Measurements from ENCODE around the gene DPEP2. TPM values are rescaled to one million over a fixed set of nuclear protein-coding genes. Genes with fewer than 3 reads are reported as not detected.

The DPEP2 gene
- total RNA-seq, 1 experiment from 2014 or later = not detected

DNA sequence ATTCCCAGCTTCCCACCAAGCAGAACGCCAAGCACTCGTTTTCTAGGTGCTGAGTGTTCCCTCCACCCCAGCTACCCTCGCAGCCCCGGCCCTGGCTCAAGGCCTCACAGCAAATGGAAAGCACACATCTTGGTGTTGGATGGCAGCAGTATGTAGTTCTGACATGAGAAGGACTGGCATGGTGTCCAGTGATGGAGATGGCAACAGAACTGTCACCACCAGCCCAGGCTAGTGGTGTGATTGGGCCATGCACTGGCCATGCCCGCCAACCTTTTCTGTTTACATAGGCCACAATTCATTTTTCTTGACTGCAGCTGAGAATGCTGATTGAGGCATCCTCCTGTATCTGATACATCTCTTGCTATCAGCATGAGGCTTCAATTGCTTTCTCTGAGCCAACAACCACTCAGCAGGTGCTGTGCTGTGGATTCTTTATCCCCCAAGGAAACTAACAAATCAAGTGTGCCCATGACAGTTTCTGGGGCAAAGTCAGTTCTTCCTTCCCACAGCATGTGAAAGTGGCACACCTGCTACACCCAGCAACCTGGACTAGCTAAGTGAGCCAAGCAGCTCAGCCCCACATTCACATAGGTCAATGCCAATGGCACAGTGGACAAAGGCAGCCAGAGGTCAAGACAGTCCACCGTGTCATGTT, 34.7 kb downstream of the DPEP2 start:
- BruUV-seq (replicated peaks) = no TSS peak
- no peak for TF ChIP-seq SIN3A (IDR thresholded peaks at IDR 0.05; ENCODE audit: low read depth)
- no peak for TF ChIP-seq EGR1 (IDR thresholded peaks at IDR 0.05; ENCODE audit: low read depth)
- no peak for TF ChIP-seq SRF (IDR thresholded peaks at IDR 0.05; ENCODE audit: low read depth)
- TF ChIP-seq POLR2AphosphoS5 (IDR thresholded peaks at IDR 0.05; ENCODE audit: low read depth, low read length) = no peak
- TF ChIP-seq TCF7L2 (IDR thresholded peaks at IDR 0.05; ENCODE audit: borderline replicate concordance, extremely low read depth, insufficient read depth, insufficient read length) = no peak
- no peak for TF ChIP-seq CBX3 (IDR thresholded peaks at IDR 0.05; ENCODE audit: low read depth)
- TF ChIP-seq JUND (IDR thresholded peaks at IDR 0.05) = no peak
- no peak for TF ChIP-seq SP1 (IDR thresholded peaks at IDR 0.05; ENCODE audit: low read depth)
- no peak for TF ChIP-seq FOSL1 (IDR thresholded peaks at IDR 0.05; ENCODE audit: low read depth)
- intact Hi-C loops (cut with micrococcal nuclease) = no loop called here
- Histone ChIP-seq H3K79me2 (ENCODE audit: insufficient read depth, low read length) (peaks cover 32% of the 10 kb centered on the region), H3K4me2 (ENCODE audit: low read length) (no peak overlapping the region), H2AFZ (ENCODE audit: low read depth, low read length, poor library complexity, severe bottlenecking) (no peak overlapping the region), H3K4me1 (ENCODE audit: control insufficient read depth in 1 of 2, insufficient read depth in 2 of 2, low read length in 2 of 2) (peaks cover 21 to 26% of the 10 kb centered on the region in 2 experiments), H3K27me3 (ENCODE audit: insufficient read depth, low read length) (no peaks in the 10 kb centered on the region), H3K4me3 (replicated peaks in 1 of 2; ENCODE audit: low read depth in 1 of 2, low read length in 2 of 2) (no peak overlapping the region), H3K36me3 (ENCODE audit: control insufficient read depth in 1 of 2, insufficient read depth in 2 of 2, low read length in 2 of 2) (peaks cover 6 to 8% of the 10 kb centered on the region in 2 experiments; a peak in 2 of 4 replicates), H3K27ac (ENCODE audit: low read depth, low read length) (no peak overlapping the region), H3K9me3 (ENCODE audit: control insufficient read depth in 1 of 2, insufficient read depth in 1 of 2, low read depth in 1 of 2, low read length in 2 of 2) (no peaks in the 10 kb centered on the region), H3K9ac (ENCODE audit: low read length) (no peak overlapping the region), H3K9me2 (ENCODE audit: insufficient read depth) (no peaks in the 10 kb centered on the region), H4K20me1 (ENCODE audit: insufficient read depth) (no peaks in the 10 kb centered on the region)
- POLR2A ChIA-PET = no interaction called here
- ATAC-seq (no peak), DNase-seq (ENCODE audit: low read depth, low spot score) (no peak)
- RAD21 ChIA-PET (ENCODE audit: low non-redundant PET in 1 of 2, low total read pairs in 2 of 2, uncharacterized antibody in 2 of 2, unreplicated experiment in 2 of 2) = no interaction called here
- CTCF ChIA-PET = no interaction called here

DNA sequence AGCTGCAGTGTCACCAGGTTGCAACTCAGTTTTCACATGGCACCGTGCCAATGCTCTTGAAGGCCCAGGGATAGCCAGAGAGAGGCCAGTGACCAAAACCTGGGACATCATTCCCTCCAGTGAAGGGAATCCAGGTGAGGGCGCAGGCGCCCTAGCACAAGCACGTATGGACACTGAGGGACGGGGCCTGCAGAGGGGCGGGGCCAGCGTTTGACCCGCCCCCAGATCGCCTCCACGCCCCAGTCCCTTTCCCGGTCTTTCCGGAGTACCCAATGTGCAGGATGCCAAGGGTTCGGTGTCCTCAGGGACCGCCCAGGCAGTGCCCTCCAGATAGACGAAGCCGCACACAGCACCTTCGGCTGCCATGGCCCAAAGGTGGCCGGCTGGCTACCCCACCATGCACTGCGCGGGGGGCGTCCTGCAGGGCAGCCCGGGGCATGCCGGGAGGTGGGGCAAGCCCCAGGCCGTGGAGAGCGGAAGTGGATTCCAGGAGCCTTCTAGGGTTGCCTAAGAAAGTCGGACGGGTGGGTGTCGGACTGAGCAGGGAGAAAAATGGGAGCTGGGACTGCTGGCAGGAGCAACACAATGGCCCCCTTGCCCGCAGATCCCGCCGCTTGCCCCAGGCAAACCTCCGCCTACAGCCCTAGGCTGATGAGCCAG, 35.5 kb downstream of the DPEP2 start:
- ChIA-PET POLR2A (no interaction called here), RAD21 (ENCODE audit: low non-redundant PET in 1 of 2, low total read pairs in 2 of 2, uncharacterized antibody in 2 of 2, unreplicated experiment in 2 of 2) (no interaction called here), CTCF (no interaction called here)
- no peak overlapping the region for H2AFZ ChIP-seq (ENCODE audit: low read depth, low read length, poor library complexity, severe bottlenecking)
- no peaks in the 10 kb centered on the region for H3K27me3 ChIP-seq (ENCODE audit: insufficient read depth, low read length)
- DNase-seq (ENCODE audit: low read depth, low spot score) = no peak
- no peaks in the 10 kb centered on the region for H4K20me1 ChIP-seq (ENCODE audit: insufficient read depth)
- H3K4me1 ChIP-seq (ENCODE audit: control insufficient read depth in 1 of 2, insufficient read depth in 2 of 2, low read length in 2 of 2) = peaks cover 20 to 23% of the 10 kb centered on the region in 2 experiments
- no peaks in the 10 kb centered on the region for H3K9me3 ChIP-seq (ENCODE audit: control insufficient read depth in 1 of 2, insufficient read depth in 1 of 2, low read depth in 1 of 2, low read length in 2 of 2)
- no peak for ATAC-seq
- H3K9me2 ChIP-seq (ENCODE audit: insufficient read depth) = no peaks in the 10 kb centered on the region
- H3K4me3 ChIP-seq (replicated peaks in 1 of 2; ENCODE audit: low read depth in 1 of 2, low read length in 2 of 2) = no peak overlapping the region
- intact Hi-C loops (cut with micrococcal nuclease) = no loop called here
- H3K9ac ChIP-seq (ENCODE audit: low read length) = no peak overlapping the region
- H3K36me3 ChIP-seq (ENCODE audit: control insufficient read depth in 1 of 2, insufficient read depth in 2 of 2, low read length in 2 of 2) = peaks cover 6 to 8% of the 10 kb centered on the region in 2 experiments; a peak in 2 of 4 replicates
- peaks cover 32% of the 10 kb centered on the region for H3K79me2 ChIP-seq (ENCODE audit: insufficient read depth, low read length)
- H3K27ac ChIP-seq (ENCODE audit: low read depth, low read length) = no peak overlapping the region
- BruUV-seq (replicated peaks) = no TSS peak
- no peak overlapping the region for H3K4me2 ChIP-seq (ENCODE audit: low read length)
- TF ChIP-seq EZH2phosphoT487 (IDR thresholded peaks at IDR 0.05; ENCODE audit: borderline replicate concordance) = no peak
- TF ChIP-seq ZBTB33 (IDR thresholded peaks at IDR 0.05; ENCODE audit: extremely low read depth, insufficient replicate concordance, low read length) = no peak
- no peak for TF ChIP-seq TCF7L2 (IDR thresholded peaks at IDR 0.05; ENCODE audit: borderline replicate concordance, extremely low read depth, insufficient read depth, insufficient read length)
- TF ChIP-seq SIN3A (IDR thresholded peaks at IDR 0.05; ENCODE audit: low read depth) = no peak
- no peak for TF ChIP-seq ZNF274 (IDR thresholded peaks at IDR 0.05; ENCODE audit: low read depth, low read length)
- TF ChIP-seq RAD21 (IDR thresholded peaks at IDR 0.05; ENCODE audit: low read depth) = no peak
- TF ChIP-seq SRF (IDR thresholded peaks at IDR 0.05; ENCODE audit: low read depth) = no peak
- no peak for TF ChIP-seq CBX3 (IDR thresholded peaks at IDR 0.05; ENCODE audit: low read depth)
- no peak for TF ChIP-seq POLR2A (IDR thresholded peaks at IDR 0.05; ENCODE audit: borderline replicate concordance, extremely low read depth, insufficient read depth, insufficient read length)
- no peak for TF ChIP-seq YY1 (IDR thresholded peaks at IDR 0.05; ENCODE audit: extremely low read depth, insufficient replicate concordance, low read depth, low read length)
- no peak for TF ChIP-seq FOSL1 (IDR thresholded peaks at IDR 0.05; ENCODE audit: low read depth)
- TF ChIP-seq, protein P1, sequence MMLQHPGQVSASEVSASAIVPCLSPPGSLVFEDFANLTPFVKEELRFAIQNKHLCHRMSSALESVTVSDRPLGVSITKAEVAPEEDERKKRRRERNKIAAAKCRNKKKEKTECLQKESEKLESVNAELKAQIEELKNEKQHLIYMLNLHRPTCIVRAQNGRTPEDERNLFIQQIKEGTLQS (IDR thresholded peaks at IDR 0.05) = no peak
- no peak for TF ChIP-seq EGR1 (IDR thresholded peaks at IDR 0.05; ENCODE audit: low read depth)
